HG03066 (cell line): Measurements from ENCODE around the gene LMTK2.

Source experiments
- ATAC-seq: cut with Tn5 transposase; IDR thresholded peaks from one replicate; pipeline ENCODE4 v1.9.1; 2021; ENCODE audit warnings: low read depth; ENCODE audit not compliant: unreplicated experiment

Gene LMTK2

GRCh38 chr7:98171449-98171848, 64.8 kb downstream of the LMTK2 start:
- no peak for ATAC-seq

GRCh38 chr7:98174334-98175259, 67.9 kb downstream of the LMTK2 start:
- ATAC-seq, result no peak

- ATAC-seq, result no peak
These were observed 68.7 kb downstream of the LMTK2 start for GRCh38 chr7:98175260-98175940.

- ATAC-seq, result no peak
These were observed 70.9 kb downstream of the LMTK2 start for GRCh38 chr7:98177553-98177952.

- no peak for ATAC-seq
These were observed 71.7 kb downstream of the LMTK2 start for GRCh38 chr7:98178321-98178720.

- ATAC-seq, result no peak
These were observed 72.3 kb downstream of the LMTK2 start for GRCh38 chr7:98178762-98179490.

- no peak for ATAC-seq
These were observed 74.1 kb downstream of the LMTK2 start for GRCh38 chr7:98180751-98181150.

- ATAC-seq, result no peak
These were observed 78.4 kb downstream of the LMTK2 start for GRCh38 chr7:98185101-98185500.

- no peak for ATAC-seq
These were observed 79.9 kb downstream of the LMTK2 start for GRCh38 chr7:98186452-98187137.

GRCh38 chr7:98187138-98187502, 80.5 kb downstream of the LMTK2 start:
- no peak for ATAC-seq

- no peak for ATAC-seq
These were observed 82.9 kb downstream of the LMTK2 start for GRCh38 chr7:98189559-98189958.

GRCh38 chr7:98191668-98192431, 85.2 kb downstream of the LMTK2 start:
- no peak for ATAC-seq

- ATAC-seq, result no peak
These were observed 86.3 kb downstream of the LMTK2 start for GRCh38 chr7:98192781-98193457.

- ATAC-seq, result no peak
These were observed 87.0 kb downstream of the LMTK2 start for GRCh38 chr7:98193474-98194180.

- no peak for ATAC-seq
These were observed 87.5 kb downstream of the LMTK2 start for GRCh38 chr7:98194186-98194585.

- ATAC-seq, result no peak
These were observed 88.2 kb downstream of the LMTK2 start for GRCh38 chr7:98194672-98195457.

GRCh38 chr7:98196706-98197605, 90.3 kb downstream of the LMTK2 start:
- ATAC-seq, result no peak
